Smooth muscle cell (in vitro differentiated cells): ENCODE data around the gene PCNP. TPM values are rescaled to one million over a fixed set of nuclear protein-coding genes. Genes with fewer than 3 reads are reported as not detected.

ENCODE experiments used
- DNase-seq: peaks from one replicate; lab custom pipeline; 2025; ENCODE audit not compliant: unreplicated experiment; lab: John Stamatoyannopoulos, UW
- H2AFZ ChIP-seq: fragments of 200-600 bp; sonication (generic); 2 replicates; pipeline ENCODE4 v1.6.0; 2016; ENCODE audit warnings: antibody characterized with exemption, low read depth, mild to moderate bottlenecking
- H3F3A ChIP-seq: fragments of 200-600 bp; sonication (generic); 2 replicates; pipeline ENCODE4 v1.6.0; 2017; ENCODE audit warnings: antibody characterized with exemption, low read depth
- H3K27ac ChIP-seq: fragments of 200-600 bp; sonication (generic); 2 replicates; pipeline ENCODE4 v1.5.1; 2016; ENCODE audit warnings: low read depth, mild to moderate bottlenecking
- H3K27me3 ChIP-seq: fragments of 200-600 bp; sonication (generic); 2 replicates; pipeline ENCODE4 v1.6.1; 2016; ENCODE audit warnings: low read depth, mild to moderate bottlenecking
- H3K36me3 ChIP-seq: fragments of 200-600 bp; sonication (generic); 2 replicates; pipeline ENCODE4 v1.5.1; 2016; ENCODE audit warnings: low read depth
- H3K4me1 ChIP-seq: fragments of 200-600 bp; sonication (generic); 2 replicates; pipeline ENCODE4 v1.5.1; 2016; ENCODE audit warnings: low read depth
- H3K4me2 ChIP-seq: fragments of 200-600 bp; sonication (generic); 2 replicates; pipeline ENCODE4 v1.6.0; 2016; ENCODE audit warnings: mild to moderate bottlenecking
- H3K4me3 ChIP-seq: fragments of 200-600 bp; sonication (generic); 2 replicates; pipeline ENCODE4 v1.5.1; 2016; ENCODE audit warnings: mild to moderate bottlenecking
- H3K79me2 ChIP-seq: fragments of 200-600 bp; sonication (generic); 2 replicates; pipeline ENCODE4 v1.6.0; 2016; ENCODE audit warnings: low read depth, mild to moderate bottlenecking
- H3K9ac ChIP-seq: fragments of 200-600 bp; sonication (generic); 2 replicates; pipeline ENCODE4 v1.6.0; 2016; ENCODE audit warnings: low read depth
- H3K9me3 ChIP-seq: fragments of 200-600 bp; sonication (generic); replicated peaks from 2 replicates; pipeline ENCODE4 v1.5.1; 2016; ENCODE audit warnings: low read depth
- H4K20me1 ChIP-seq: fragments of 200-600 bp; sonication (generic); 2 replicates; pipeline ENCODE4 v1.6.0; 2016; ENCODE audit warnings: low read depth
- WGBS: methylation state at CpG from one replicate; pipeline ENCODE4 v1.1.7; 2016; ENCODE audit warnings: low lambda C conversion rate; 5-methylcytosine and 5-hydroxymethylcytosine counted together
- polyA plus RNA-seq: library from polyadenylated mRNA; unstranded; fragments of >200 nt; fragmentation: Nextera tagmentation; extraction: Ambion mirVana; gene quantifications from 2 replicates; pipeline ENCODE4 v1.2.1, GENCODE V29; 2016
- total RNA-seq: library from RNA; depleted of rRNA; stranded (reverse); fragments of >200 nt; gene quantifications from 2 replicates; pipeline ENCODE4 v1.2.3, GENCODE V29; 2014
- TF ChIP-seq, protein P1 (sequence below): fragments of 200-600 bp; sonication (generic); IDR thresholded peaks from 2 replicates; pipeline ENCODE4 v1.5.1; 2017; ENCODE audit warnings: borderline replicate concordance, mild to moderate bottlenecking, antibody characterized with exemption; ENCODE audit not compliant: insufficient read depth, poor library complexity, severe bottlenecking

PCNP gene
- total and polyA plus RNA-seq, 2 experiments from 2014 or later, result 105 to 137 TPM

GRCh38 chr3:101618726-101619125 is 44.7 kb downstream of the PCNP start:
- H3K4me1 ChIP-seq, result no peaks in the 10 kb centered on the region
- no peaks in the 10 kb centered on the region for H3K36me3 ChIP-seq
- WGBS, result 91% methylated on average over 1 of the region's 1 CpG
- H4K20me1 ChIP-seq, result no peaks in the 10 kb centered on the region
- no peak for DNase-seq
- no peaks in the 10 kb centered on the region for H3K79me2 ChIP-seq
- no peak overlapping the region for H2AFZ ChIP-seq
- no peak overlapping the region for H3K4me3 ChIP-seq
- H3F3A ChIP-seq, result no peaks in the 10 kb centered on the region
- H3K27ac ChIP-seq, result no peak overlapping the region
- no peak overlapping the region for H3K9ac ChIP-seq
- no peaks in the 10 kb centered on the region for H3K27me3 ChIP-seq
- no peak overlapping the region for H3K4me2 ChIP-seq
- no peaks in the 10 kb centered on the region for H3K9me3 ChIP-seq
- TF ChIP-seq, protein P1, sequence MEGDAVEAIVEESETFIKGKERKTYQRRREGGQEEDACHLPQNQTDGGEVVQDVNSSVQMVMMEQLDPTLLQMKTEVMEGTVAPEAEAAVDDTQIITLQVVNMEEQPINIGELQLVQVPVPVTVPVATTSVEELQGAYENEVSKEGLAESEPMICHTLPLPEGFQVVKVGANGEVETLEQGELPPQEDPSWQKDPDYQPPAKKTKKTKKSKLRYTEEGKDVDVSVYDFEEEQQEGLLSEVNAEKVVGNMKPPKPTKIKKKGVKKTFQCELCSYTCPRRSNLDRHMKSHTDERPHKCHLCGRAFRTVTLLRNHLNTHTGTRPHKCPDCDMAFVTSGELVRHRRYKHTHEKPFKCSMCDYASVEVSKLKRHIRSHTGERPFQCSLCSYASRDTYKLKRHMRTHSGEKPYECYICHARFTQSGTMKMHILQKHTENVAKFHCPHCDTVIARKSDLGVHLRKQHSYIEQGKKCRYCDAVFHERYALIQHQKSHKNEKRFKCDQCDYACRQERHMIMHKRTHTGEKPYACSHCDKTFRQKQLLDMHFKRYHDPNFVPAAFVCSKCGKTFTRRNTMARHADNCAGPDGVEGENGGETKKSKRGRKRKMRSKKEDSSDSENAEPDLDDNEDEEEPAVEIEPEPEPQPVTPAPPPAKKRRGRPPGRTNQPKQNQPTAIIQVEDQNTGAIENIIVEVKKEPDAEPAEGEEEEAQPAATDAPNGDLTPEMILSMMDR, result no peak

DNA sequence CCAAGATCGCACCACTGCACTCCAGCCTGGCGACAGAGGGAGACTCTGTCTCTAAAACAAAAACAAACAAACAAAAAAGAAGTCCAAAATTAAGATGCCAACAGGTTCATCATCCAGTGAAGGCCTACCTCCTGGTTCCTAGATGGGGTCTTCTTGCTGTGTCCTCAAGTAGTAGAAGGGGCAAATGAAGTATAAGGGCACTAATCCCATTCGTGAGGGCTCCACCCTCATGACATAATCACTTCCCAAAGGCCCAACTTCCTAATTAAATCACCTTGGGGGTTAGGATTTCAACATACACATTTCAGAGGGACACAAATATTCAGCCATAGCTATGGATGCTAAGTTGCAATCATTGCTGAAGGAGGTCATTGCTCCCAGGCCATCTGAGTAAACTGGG is 45.8 kb downstream of the PCNP start:
- H3K27me3 ChIP-seq, result no peaks in the 10 kb centered on the region
- no peak for DNase-seq
- H2AFZ ChIP-seq, result no peak overlapping the region
- no peaks in the 10 kb centered on the region for H3F3A ChIP-seq
- no peak overlapping the region for H3K4me3 ChIP-seq
- no peaks in the 10 kb centered on the region for H3K36me3 ChIP-seq
- no peaks in the 10 kb centered on the region for H3K4me1 ChIP-seq
- no peak overlapping the region for H3K9ac ChIP-seq
- no peaks in the 10 kb centered on the region for H4K20me1 ChIP-seq
- H3K27ac ChIP-seq, result no peak overlapping the region
- no peaks in the 10 kb centered on the region for H3K9me3 ChIP-seq
- H3K79me2 ChIP-seq, result no peaks in the 10 kb centered on the region
- TF ChIP-seq, protein P1, result no peak
- 94% methylated on average over 3 of the region's 3 CpGs for WGBS
- no peak overlapping the region for H3K4me2 ChIP-seq

GRCh38 chr3:101623656-101624055 is 49.7 kb downstream of the PCNP start:
- Histone ChIP-seq H3K27ac (no peak overlapping the region), H3K4me3 (no peak overlapping the region), H3K79me2 (no peaks in the 10 kb centered on the region), H3K36me3 (no peaks in the 10 kb centered on the region), H2AFZ (no peak overlapping the region), H3K9ac (no peak overlapping the region), H3K4me2 (no peak overlapping the region), H3F3A (no peaks in the 10 kb centered on the region), H3K4me1 (no peaks in the 10 kb centered on the region), H4K20me1 (no peaks in the 10 kb centered on the region), H3K9me3 (no peaks in the 10 kb centered on the region), H3K27me3 (no peaks in the 10 kb centered on the region)
- 100% methylated on average over 1 of the region's 1 CpG for WGBS
- DNase-seq, result no peak
- TF ChIP-seq, protein P1, result no peak

- WGBS, result 90% methylated on average over 2 of the region's 2 CpGs
- no peaks in the 10 kb centered on the region for H3K36me3 ChIP-seq
- H3K9me3 ChIP-seq, result no peaks in the 10 kb centered on the region
- no peaks in the 10 kb centered on the region for H3K27me3 ChIP-seq
- H2AFZ ChIP-seq, result no peak overlapping the region
- no peaks in the 10 kb centered on the region for H3K4me1 ChIP-seq
- no peak overlapping the region for H3K4me3 ChIP-seq
- no peak overlapping the region for H3K27ac ChIP-seq
- H3K79me2 ChIP-seq, result no peaks in the 10 kb centered on the region
- H3F3A ChIP-seq, result no peaks in the 10 kb centered on the region
- no peak overlapping the region for H3K9ac ChIP-seq
- no peak overlapping the region for H3K4me2 ChIP-seq
- DNase-seq, result no peak
- TF ChIP-seq, protein P1, result no peak
- no peaks in the 10 kb centered on the region for H4K20me1 ChIP-seq
These were observed 50.9 kb downstream of the PCNP start for GRCh38 chr3:101624857-101625256.
